GM12878 (cell line): ENCODE measurements around the gene TCP11L2. TPM values are rescaled to one million over a fixed set of nuclear protein-coding genes. Genes with fewer than 3 reads are reported as not detected.

Source experiments
- ATAC-seq: fragments of 200-7000 bp; cut with Tn5 transposase; 3 replicates; pipeline ENCODE4 v1.9.1; 2020; ENCODE audit warnings: mild to moderate bottlenecking, moderate library complexity
- BruUV-seq: library from RNA; stranded (reverse); fragments of 400-500 nt; replicated peaks from 2 replicates; lab custom pipeline; 2021; lab: Mats Ljungman, UMichigan
- CTCF ChIA-PET: fragments of 300-600 bp; sonication (Branson Sonifier 250); formaldehyde crosslinking; extraction: SDS; loops from one replicate; lab custom pipeline; 2021; ENCODE audit warnings: inconsistent platforms; lab: Yijun Ruan, JAX
- POLR2A ChIA-PET: fragments of 350-600 bp; formaldehyde crosslinking; extraction: SDS; loops from one replicate; lab custom pipeline; 2021; ENCODE audit warnings: inconsistent platforms; lab: Charles Lee
- RAD21 ChIA-PET: fragments of 300-600 bp; sonication (Branson Sonifier 250); formaldehyde crosslinking; loops from one replicate; lab custom pipeline; 2023; ENCODE audit warnings: antibody characterized with exemption; ENCODE audit not compliant: unreplicated experiment; lab: Charles Lee
- SMC1A ChIA-PET: fragments of 300-600 bp; sonication (Branson Sonifier 250); formaldehyde crosslinking; loops from one replicate; lab custom pipeline; 2023; ENCODE audit not compliant: unreplicated experiment, uncharacterized antibody; lab: Charles Lee
- DNase-seq: peaks from one replicate; pipeline ENCODE4 v3.0.0-alpha.2; 2011; ENCODE audit warnings: low read depth, low spot score
- FAIRE-seq: peaks from 3 replicates; lab custom pipeline; 2011; peaks lifted over from hg19 to GRCh38; lab: Jason Lieb, UNC
- H2AFZ ChIP-seq: 2 replicates; pipeline ENCODE4 v1.6.0; 2011; ENCODE audit warnings: low read depth, low read length, control low read depth; ENCODE audit not compliant: control insufficient read depth
- H3K27ac ChIP-seq: 2 replicates; pipeline ENCODE4 v1.5.1; 2011; ENCODE audit warnings: control low read depth; ENCODE audit not compliant: control insufficient read depth, insufficient read depth
- H3K27me3 ChIP-seq, 2 experiments: replicated peaks in 1 of 2; 2 replicates each; pipeline versions ENCODE4 v1.6.0 to v1.6.1; 2011; ENCODE audit warnings: low read length in 1 of 2; ENCODE audit not compliant: control insufficient read depth in 2 of 2, insufficient read depth in 2 of 2
- H3K36me3 ChIP-seq, 2 experiments: 2 replicates each; pipeline ENCODE4 v1.5.1; 2011; ENCODE audit warnings: low read length in 1 of 2; ENCODE audit not compliant: control insufficient read depth in 2 of 2, insufficient read depth in 2 of 2
- H3K4me1 ChIP-seq: 2 replicates; pipeline ENCODE4 v1.6.1; 2011; ENCODE audit warnings: mild to moderate bottlenecking, low read length, moderate library complexity, mixed read lengths; ENCODE audit not compliant: control insufficient read depth, insufficient read depth
- H3K4me2 ChIP-seq: 2 replicates; pipeline ENCODE4 v1.6.0; 2011; ENCODE audit warnings: control low read depth; ENCODE audit not compliant: control insufficient read depth, insufficient read depth
- H3K4me3 ChIP-seq: fragments of 200-600 bp; sonication (generic); 2 replicates; pipeline ENCODE4 v1.5.1; 2016
- H3K79me2 ChIP-seq: 2 replicates; pipeline ENCODE4 v1.6.0; 2011; ENCODE audit warnings: low read length; ENCODE audit not compliant: control insufficient read depth, insufficient read depth
- H3K9ac ChIP-seq: 2 replicates; pipeline ENCODE4 v1.8.0; 2011; ENCODE audit warnings: low read length, control low read depth, mixed read lengths; ENCODE audit not compliant: control insufficient read depth, insufficient read depth
- H3K9me3 ChIP-seq: replicated peaks from 3 replicates; pipeline ENCODE4 v1.5.1; 2011; ENCODE audit warnings: mild to moderate bottlenecking, low read length; ENCODE audit not compliant: control insufficient read depth, insufficient read depth
- H4K20me1 ChIP-seq: 2 replicates; pipeline ENCODE4 v1.6.0; 2011; ENCODE audit not compliant: control insufficient read depth, insufficient read depth
- CEBPB ChIP-seq, 2 experiments: fragments of 150-350 bp in 1 of 2; IDR thresholded peaks; 2 replicates each; pipeline ENCODE4 v1.6.1; 2012 to 2014; ENCODE audit warnings: low read depth in 2 of 2, low read length in 2 of 2, borderline replicate concordance in 1 of 2, inconsistent platforms in 1 of 2
- CREM ChIP-seq: IDR thresholded peaks from 2 replicates; pipeline ENCODE4 v1.6.1; 2014; ENCODE audit warnings: antibody characterized with exemption, low read depth
- HDAC2 ChIP-seq: fragments of 200-600 bp; sonication (generic); IDR thresholded peaks from 2 replicates; pipeline ENCODE4 v1.6.1; 2017
- IKZF2 ChIP-seq, 2 experiments: fragments of 450-650 bp; IDR thresholded peaks; 2 replicates each; pipeline ENCODE4 v1.6.1; 2017; ENCODE audit warnings: mild to moderate bottlenecking in 2 of 2, moderate library complexity in 2 of 2
- NBN ChIP-seq: fragments of 450-650 bp; IDR thresholded peaks from 2 replicates; pipeline ENCODE4 v1.6.1; 2016
- POLR2AphosphoS2 ChIP-seq: IDR thresholded peaks from 2 replicates; pipeline ENCODE4 v1.6.1; 2011; ENCODE audit warnings: low read depth, mild to moderate bottlenecking, low read length, improper control_type of control experiment, moderate library complexity
- RB1 ChIP-seq: fragments of 450-650 bp; formaldehyde crosslinking; IDR thresholded peaks from 2 replicates; pipeline ENCODE4 v1.6.1; 2017; ENCODE audit warnings: mild to moderate bottlenecking, borderline replicate concordance
- TCF7 ChIP-seq: IDR thresholded peaks from 2 replicates; pipeline ENCODE4 v1.6.1; 2014; ENCODE audit warnings: antibody characterized with exemption, borderline replicate concordance
- ZNF274 ChIP-seq: IDR thresholded peaks from one replicate; pipeline ENCODE4 v1.8.0; 2011; ENCODE audit not compliant: insufficient read length, insufficient read depth
- WGBS: methylation state at CpG from one replicate; pipeline ENCODE4 v1.1.6; 2016; ENCODE audit warnings: low lambda C conversion rate; ENCODE audit not compliant: insufficient replicate concordance, insufficient coverage; ENCODE audit errors: missing lambda C conversion rate; 5-methylcytosine and 5-hydroxymethylcytosine counted together
- in situ Hi-C: fragments of 300-500 bp; cut with MboI; formaldehyde crosslinking; loops from 9 replicates; pipeline ENCODE4 v1.14.3; 2018; ENCODE audit warnings: mixed read lengths
- intact Hi-C: fragments of 100-400 bp; cut with micrococcal nuclease; formaldehyde crosslinking; loops from one replicate; pipeline ENCODE4 v1.14.2; 2022; ENCODE audit not compliant: unreplicated experiment
- polyA plus RNA-seq, 11 experiments: library from polyadenylated mRNA; depleted of rRNA in 4 of 11; unstranded in 6 of 11; stranded (reverse) in 5 of 11; fragments of >200 nt; fragmentation: Nextera tagmentation in 4 of 11; fragmentation: Illumina TruSeq in 1 of 11; extraction: Ambion mirVana in 4 of 11; extraction: Trizol in 1 of 11; gene quantifications; 1 replicate in 1 of 11; 2 replicates in 10 of 11; pipeline versions ENCODE4 v1.2.1 to v1.2.3, GENCODE V29; 2011 to 2016; ENCODE audit warnings: inconsistent platforms in 2 of 11, missing spikeins in 2 of 11, low read depth in 1 of 11
- total RNA-seq, 4 experiments: library from RNA; depleted of rRNA in 3 of 4; stranded (reverse); fragments of >200 nt in 3 of 4; fragmentation: Illumina TruSeq in 1 of 4; extraction: Trizol in 1 of 4; gene quantifications; 2 replicates each; pipeline versions ENCODE4 v1.2.1 to v1.2.3, GENCODE V29; 2013 to 2021
- TF ChIP-seq, protein P1 (sequence below): fragments of 450-650 bp; conservative IDR thresholded peaks from 2 replicates; pipeline ENCODE4 v1.6.1; 2017; ENCODE audit warnings: mild to moderate bottlenecking, moderate library complexity
- TF ChIP-seq, protein P2 (sequence below): fragments of 150-350 bp; IDR thresholded peaks from 2 replicates; pipeline ENCODE4 v1.6.1; 2014; ENCODE audit warnings: mild to moderate bottlenecking, low read depth, low read length
- TF ChIP-seq, protein P3 (sequence below): IDR thresholded peaks from 2 replicates; pipeline ENCODE4 v1.6.1; 2012; ENCODE audit warnings: improper control_type of control experiment, low read depth, low read length; ENCODE audit not compliant: insufficient replicate concordance

The TCP11L2 gene
- total and polyA plus RNA-seq, 10 of the 15 experiments (the other 5 are each of a cell fraction or from before 2014, with no cell fraction given), result 0.18 to 5.0 (median 0.90) TPM

DNA sequence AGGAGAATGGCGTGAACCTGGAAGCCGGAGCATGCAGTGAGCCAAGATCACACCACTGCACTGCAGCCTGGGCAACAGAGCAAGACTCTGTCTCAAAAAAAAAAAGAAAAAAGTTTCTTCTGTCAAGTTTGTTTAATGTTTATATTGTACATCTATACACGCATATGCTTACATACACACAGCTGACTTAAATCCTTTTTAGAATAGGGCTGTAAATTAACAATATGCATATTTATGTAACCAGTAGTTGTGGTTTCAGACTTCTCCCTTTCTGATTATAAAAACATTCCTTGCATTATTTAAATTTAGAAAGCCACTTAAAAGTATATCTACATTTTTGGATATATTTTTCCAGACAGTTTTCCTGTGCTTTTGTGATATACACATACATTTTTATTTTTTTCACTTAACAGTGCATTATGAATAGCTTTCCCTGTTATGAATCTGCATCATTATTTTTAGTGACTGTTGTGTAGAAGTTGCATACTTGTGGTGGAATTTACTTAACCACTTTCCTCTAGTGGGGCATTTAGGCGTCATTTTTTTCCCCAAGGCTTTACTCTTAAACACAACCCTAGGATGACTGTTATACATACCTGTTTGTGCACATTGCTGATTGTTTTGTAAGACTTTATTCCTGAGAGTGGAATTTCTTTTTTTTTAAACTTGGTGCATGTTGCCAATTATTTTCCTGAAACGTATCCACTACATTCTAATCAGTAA lies 84.4 kb downstream of the TCP11L2 start:
- CTCF ChIA-PET, result interaction anchor here (0.5 to 6.1 kb wide), 13 partner anchors 8 to 719 kb away, joined by 3 to 69 read pairs (median 3); no protein-coding TSS in a partner anchor
- RAD21 ChIA-PET, result interaction anchor here (1.4 to 5.7 kb wide), 3 partner anchors 29 to 532 kb away, joined by 4 to 44 read pairs (median 12); no protein-coding TSS in a partner anchor
- FAIRE-seq, result no peak
- no peak for DNase-seq
- POLR2A ChIA-PET, result interaction anchor here (0.6 to 1.2 kb wide), 2 partner anchors 29 to 574 kb away, joined by 3 to 8 read pairs; no protein-coding TSS in a partner anchor
- Histone ChIP-seq H3K4me3 (no peak overlapping the region), H3K27ac (no peak overlapping the region), H3K9ac (no peak overlapping the region), H3K27me3 (no peaks in the 10 kb centered on the region), H3K4me1 (no peaks in the 10 kb centered on the region), H3K9me3 (no peaks in the 10 kb centered on the region), H3K36me3 (no peaks in the 10 kb centered on the region), H4K20me1 (no peaks in the 10 kb centered on the region), H2AFZ (no peak overlapping the region), H3K4me2 (no peak overlapping the region), H3K79me2 (no peaks in the 10 kb centered on the region)
- BruUV-seq, result no TSS peak
- no peak for ATAC-seq
- SMC1A ChIA-PET, result interaction anchor here (1.2 to 2.7 kb wide), 5 partner anchors 91 to 535 kb away, joined by 3 to 27 read pairs (median 4); no protein-coding TSS in a partner anchor
- intact Hi-C loops (loop anchor here (1.0 to 5.0 kb wide), 3 partner anchors 454 to 715 kb away; no protein-coding TSS in a partner anchor), in situ Hi-C loops (loop anchor here (5.0 to 10.0 kb wide), 3 partner anchors 455 to 718 kb away; no protein-coding TSS in a partner anchor)
- WGBS, result 87% methylated on average over 5 of the region's 5 CpGs
- no peak for TF ChIP-seq HDAC2
- no peak for TF ChIP-seq IKZF2 (IDR thresholded peaks at IDR 0.05)
- no peak for TF ChIP-seq ZNF274
- no peak for TF ChIP-seq NBN
- TF ChIP-seq POLR2AphosphoS2, result no peak
- TF ChIP-seq, protein P1, sequence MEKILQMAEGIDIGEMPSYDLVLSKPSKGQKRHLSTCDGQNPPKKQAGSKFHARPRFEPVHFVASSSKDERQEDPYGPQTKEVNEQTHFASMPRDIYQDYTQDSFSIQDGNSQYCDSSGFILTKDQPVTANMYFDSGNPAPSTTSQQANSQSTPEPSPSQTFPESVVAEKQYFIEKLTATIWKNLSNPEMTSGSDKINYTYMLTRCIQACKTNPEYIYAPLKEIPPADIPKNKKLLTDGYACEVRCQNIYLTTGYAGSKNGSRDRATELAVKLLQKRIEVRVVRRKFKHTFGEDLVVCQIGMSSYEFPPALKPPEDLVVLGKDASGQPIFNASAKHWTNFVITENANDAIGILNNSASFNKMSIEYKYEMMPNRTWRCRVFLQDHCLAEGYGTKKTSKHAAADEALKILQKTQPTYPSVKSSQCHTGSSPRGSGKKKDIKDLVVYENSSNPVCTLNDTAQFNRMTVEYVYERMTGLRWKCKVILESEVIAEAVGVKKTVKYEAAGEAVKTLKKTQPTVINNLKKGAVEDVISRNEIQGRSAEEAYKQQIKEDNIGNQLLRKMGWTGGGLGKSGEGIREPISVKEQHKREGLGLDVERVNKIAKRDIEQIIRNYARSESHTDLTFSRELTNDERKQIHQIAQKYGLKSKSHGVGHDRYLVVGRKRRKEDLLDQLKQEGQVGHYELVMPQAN, result no peak
- TF ChIP-seq TCF7, result no peak
- TF ChIP-seq RB1, result no peak
- no peak for TF ChIP-seq CEBPB (IDR thresholded peaks at IDR 0.05; ENCODE audit: borderline replicate concordance in 1 of 2, low read depth in 2 of 2, low read length in 2 of 2)
- no peak for TF ChIP-seq CREM
- TF ChIP-seq, protein P2, sequence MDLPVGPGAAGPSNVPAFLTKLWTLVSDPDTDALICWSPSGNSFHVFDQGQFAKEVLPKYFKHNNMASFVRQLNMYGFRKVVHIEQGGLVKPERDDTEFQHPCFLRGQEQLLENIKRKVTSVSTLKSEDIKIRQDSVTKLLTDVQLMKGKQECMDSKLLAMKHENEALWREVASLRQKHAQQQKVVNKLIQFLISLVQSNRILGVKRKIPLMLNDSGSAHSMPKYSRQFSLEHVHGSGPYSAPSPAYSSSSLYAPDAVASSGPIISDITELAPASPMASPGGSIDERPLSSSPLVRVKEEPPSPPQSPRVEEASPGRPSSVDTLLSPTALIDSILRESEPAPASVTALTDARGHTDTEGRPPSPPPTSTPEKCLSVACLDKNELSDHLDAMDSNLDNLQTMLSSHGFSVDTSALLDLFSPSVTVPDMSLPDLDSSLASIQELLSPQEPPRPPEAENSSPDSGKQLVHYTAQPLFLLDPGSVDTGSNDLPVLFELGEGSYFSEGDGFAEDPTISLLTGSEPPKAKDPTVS, result no peak
- TF ChIP-seq, protein P3, sequence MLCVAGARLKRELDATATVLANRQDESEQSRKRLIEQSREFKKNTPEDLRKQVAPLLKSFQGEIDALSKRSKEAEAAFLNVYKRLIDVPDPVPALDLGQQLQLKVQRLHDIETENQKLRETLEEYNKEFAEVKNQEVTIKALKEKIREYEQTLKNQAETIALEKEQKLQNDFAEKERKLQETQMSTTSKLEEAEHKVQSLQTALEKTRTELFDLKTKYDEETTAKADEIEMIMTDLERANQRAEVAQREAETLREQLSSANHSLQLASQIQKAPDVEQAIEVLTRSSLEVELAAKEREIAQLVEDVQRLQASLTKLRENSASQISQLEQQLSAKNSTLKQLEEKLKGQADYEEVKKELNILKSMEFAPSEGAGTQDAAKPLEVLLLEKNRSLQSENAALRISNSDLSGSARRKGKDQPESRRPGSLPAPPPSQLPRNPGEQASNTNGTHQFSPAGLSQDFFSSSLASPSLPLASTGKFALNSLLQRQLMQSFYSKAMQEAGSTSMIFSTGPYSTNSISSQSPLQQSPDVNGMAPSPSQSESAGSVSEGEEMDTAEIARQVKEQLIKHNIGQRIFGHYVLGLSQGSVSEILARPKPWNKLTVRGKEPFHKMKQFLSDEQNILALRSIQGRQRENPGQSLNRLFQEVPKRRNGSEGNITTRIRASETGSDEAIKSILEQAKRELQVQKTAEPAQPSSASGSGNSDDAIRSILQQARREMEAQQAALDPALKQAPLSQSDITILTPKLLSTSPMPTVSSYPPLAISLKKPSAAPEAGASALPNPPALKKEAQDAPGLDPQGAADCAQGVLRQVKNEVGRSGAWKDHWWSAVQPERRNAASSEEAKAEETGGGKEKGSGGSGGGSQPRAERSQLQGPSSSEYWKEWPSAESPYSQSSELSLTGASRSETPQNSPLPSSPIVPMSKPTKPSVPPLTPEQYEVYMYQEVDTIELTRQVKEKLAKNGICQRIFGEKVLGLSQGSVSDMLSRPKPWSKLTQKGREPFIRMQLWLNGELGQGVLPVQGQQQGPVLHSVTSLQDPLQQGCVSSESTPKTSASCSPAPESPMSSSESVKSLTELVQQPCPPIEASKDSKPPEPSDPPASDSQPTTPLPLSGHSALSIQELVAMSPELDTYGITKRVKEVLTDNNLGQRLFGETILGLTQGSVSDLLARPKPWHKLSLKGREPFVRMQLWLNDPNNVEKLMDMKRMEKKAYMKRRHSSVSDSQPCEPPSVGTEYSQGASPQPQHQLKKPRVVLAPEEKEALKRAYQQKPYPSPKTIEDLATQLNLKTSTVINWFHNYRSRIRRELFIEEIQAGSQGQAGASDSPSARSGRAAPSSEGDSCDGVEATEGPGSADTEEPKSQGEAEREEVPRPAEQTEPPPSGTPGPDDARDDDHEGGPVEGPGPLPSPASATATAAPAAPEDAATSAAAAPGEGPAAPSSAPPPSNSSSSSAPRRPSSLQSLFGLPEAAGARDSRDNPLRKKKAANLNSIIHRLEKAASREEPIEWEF, result no peak
